Measurements from ENCODE around the gene VAV3.
"Not testable (repeated sequence)": the region's sequence is repeated elsewhere in the genome, so short reads cannot be mapped to it uniquely, and the experiment has no call there.

Gene VAV3

DNA sequence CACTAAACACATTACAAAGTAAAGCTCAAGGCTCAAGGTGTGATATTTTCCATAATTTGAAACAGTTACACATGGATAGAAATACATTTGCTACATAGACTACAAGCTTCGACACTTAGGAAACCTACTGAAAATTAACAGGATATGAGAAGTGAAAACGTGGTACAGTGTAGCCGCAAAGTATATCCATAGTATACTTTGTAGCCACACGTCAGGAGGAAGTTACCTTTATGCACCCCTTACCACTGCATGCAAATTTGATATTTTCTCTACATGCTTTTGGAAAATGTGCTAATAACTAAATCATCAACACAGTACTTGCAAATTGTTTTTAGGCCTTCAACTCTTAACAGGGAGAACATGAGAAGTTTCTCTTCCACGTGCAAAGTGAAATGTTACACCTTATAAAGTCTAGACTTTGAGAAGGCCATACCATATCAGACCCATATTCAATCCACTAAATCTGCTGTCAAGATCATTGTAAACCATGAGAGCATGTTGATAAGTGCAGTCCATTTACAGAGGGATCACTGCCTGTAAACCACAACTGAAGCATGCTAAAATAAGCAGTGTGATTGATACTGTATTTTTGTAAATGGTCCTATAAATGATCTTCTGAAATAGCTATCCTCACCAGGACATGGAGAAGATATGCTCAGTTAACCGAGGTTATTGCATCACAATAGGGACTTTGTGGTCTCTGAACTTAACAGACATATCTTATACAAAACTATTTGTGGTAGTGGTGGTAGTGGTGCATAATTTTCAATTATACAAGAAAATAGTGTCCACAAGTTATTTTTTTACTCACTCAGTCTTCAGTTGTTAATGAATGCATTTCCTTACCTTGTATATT is 64.7 kb downstream of the VAV3 start:
- H3K4me3 ChIP-seq (ENCODE audit: low read length): no peak overlapping the region
- TF ChIP-seq ZNF274 (IDR thresholded peaks at IDR 0.05; ENCODE audit: low read depth, low read length): no peak

GRCh38 chr1:107899655-107900054 is 65.3 kb downstream of the VAV3 start:
- TF ChIP-seq ZNF274 (IDR thresholded peaks at IDR 0.05; ENCODE audit: low read depth, low read length): no peak
- no peak overlapping the region for H3K4me3 ChIP-seq (ENCODE audit: low read length)

DNA sequence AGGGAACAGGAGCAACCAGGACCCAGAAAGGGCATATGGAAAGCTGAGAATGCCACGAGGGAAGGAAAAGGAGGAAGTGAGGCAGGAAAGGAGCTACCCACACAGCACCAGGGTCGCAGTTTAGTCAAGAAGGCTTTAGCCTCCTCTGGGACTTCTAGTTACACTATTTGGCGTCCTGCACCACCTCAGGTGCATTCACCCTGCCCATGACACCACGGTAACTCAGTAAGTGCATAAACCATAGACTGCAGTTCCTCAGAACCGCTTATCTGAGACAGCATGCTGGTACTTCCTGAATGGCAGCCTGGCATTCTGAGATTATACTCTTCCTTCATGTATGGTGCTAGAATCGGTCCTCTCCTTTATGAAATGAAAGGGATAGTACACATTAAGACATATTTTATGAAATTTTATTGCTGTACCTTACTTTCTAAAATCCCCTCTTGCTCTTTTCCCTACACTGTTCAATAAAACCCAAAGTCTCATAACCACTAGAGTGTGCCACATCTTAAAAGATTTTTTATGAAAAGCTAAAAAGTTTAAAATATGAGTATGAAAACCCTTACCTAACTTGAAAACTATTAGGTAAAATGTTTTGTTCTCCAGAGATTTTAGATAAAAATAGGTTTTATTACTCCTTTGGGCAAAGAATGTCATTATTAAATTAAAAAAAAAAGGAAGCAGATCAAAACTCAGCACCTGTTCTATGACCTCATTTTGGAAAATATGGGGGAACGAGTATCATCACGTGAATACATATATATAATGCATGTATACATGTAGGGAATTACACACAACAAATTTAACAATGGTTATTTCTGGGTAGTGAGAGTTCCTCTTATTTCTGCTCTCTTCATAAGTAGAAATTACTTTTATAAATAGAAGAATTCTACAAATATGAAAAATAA is 67.3 kb downstream of the VAV3 start:
- no peak overlapping the region for H3K4me3 ChIP-seq (ENCODE audit: low read length)
- TF ChIP-seq ZNF274 (IDR thresholded peaks at IDR 0.05; ENCODE audit: low read depth, low read length): no peak

DNA sequence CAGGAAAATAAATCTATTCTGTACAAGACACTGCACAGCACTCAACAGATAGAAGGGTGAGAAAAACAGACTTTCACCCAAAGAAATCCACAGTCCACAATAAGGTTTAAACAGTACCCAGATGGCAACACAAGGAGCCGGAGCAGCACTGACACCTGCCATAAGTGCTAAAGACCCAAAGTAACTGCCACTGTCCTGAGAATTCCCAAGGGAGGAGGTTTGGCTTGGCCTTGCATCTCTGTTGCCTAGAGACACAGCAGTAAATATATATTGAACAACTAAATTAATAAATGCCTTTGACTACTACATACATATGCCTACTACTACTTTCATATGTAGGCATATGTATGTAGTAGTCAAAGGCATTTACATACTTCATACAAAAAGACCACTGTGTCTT is 68.0 kb downstream of the VAV3 start:
- TF ChIP-seq ZNF274 (IDR thresholded peaks at IDR 0.05; ENCODE audit: low read depth, low read length): no peak
- H3K4me3 ChIP-seq (ENCODE audit: low read length): no peak overlapping the region

DNA sequence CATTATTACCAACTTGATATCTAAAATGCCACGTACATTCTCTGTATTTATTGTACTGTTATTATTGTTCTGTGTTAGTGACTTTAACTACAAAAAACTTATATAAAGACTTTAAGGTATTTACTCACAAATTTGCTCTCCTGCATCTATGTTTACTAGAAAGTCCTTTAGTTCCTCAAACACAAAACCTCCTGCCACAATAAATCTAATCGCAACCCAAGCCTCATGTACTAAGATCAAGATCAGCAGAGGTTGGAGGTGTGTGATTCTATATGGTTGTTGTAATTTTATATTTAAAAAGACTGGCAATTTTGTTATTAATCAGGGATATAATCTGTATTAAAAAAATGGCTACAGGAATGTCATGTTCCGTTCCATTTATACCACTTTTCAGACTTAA is 68.6 kb downstream of the VAV3 start:
- H3K4me3 ChIP-seq (ENCODE audit: low read length): no peak overlapping the region
- no peak for TF ChIP-seq ZNF274 (IDR thresholded peaks at IDR 0.05; ENCODE audit: low read depth, low read length)

- no peak for TF ChIP-seq ZNF274 (IDR thresholded peaks at IDR 0.05; ENCODE audit: low read depth, low read length)
- no peak overlapping the region for H3K4me3 ChIP-seq (ENCODE audit: low read length)
Observed at GRCh38 chr1:107895403-107896191, 69.4 kb downstream of the VAV3 start.

GRCh38 chr1:107894605-107895004 is 70.4 kb downstream of the VAV3 start:
- H3K4me3 ChIP-seq (ENCODE audit: low read length): no peak overlapping the region
- no peak for TF ChIP-seq ZNF274 (IDR thresholded peaks at IDR 0.05; ENCODE audit: low read depth, low read length)

- H3K4me3 ChIP-seq (ENCODE audit: low read length): not testable (repeated sequence)
Observed at GRCh38 chr1:107893350-107893749, 71.6 kb downstream of the VAV3 start.

DNA sequence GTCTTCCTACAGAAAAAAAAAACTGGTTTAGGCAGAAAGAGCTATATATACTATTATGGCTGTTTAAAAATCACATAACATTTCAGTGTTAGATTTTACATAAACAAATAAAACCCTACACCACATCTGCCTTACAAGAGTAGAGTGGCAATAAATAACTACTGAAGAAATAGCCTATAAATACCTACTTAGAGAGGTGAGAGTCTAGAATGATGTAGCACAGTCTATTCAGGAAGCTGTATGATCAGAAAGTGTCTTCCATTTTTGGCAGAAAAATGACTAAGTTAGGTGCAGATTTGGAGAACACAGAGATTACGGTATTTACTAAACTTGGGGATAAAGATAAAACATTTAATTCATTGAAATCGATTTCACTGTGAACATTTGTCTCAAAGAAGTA is 75.5 kb downstream of the VAV3 start:
- no peak overlapping the region for H3K4me3 ChIP-seq (ENCODE audit: low read length)
- TF ChIP-seq ZNF274 (IDR thresholded peaks at IDR 0.05; ENCODE audit: low read depth, low read length): no peak

DNA sequence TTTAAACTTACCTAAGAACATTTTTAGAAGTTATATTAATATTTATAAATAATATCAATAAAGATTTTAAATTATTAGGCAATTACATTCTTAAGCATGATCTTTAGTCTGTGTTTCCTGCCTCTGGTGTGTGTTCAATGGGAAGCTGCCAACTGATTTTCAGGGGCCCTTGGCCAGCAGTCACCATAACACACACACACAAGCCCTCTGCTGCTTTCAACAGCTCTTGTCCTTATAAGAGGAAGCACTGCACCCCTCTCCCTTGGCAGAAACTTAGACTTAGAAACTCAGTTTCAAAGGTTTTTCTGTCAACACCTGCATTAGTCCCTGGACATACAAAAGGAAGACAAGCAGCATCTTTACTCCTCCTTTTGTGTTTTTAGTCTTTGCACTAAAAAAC is 81.4 kb downstream of the VAV3 start:
- no peak overlapping the region for H3K4me3 ChIP-seq (ENCODE audit: low read length)
- TF ChIP-seq ZNF274 (IDR thresholded peaks at IDR 0.05; ENCODE audit: low read depth, low read length): no peak

DNA sequence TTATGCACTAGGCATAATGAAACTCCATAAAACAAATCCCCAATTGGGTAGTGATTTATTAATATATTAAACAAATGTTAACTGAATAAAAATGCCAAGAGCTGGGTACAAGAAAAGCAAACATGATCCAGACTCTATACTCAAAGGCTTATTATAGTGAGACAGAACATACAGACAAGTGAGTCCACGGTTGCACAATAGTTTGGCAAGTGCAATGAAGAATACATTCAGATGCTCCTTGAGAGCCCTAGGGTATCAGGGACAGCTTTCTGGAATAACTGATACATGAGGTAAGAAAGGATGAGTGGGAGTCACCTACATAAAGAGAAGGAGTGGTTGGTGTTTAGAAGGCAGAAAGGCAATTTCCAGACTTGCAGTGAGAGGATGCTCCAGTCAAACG is 85.1 kb downstream of the VAV3 start:
- TF ChIP-seq ZNF274 (IDR thresholded peaks at IDR 0.05; ENCODE audit: low read depth, low read length): no peak
- no peak overlapping the region for H3K4me3 ChIP-seq (ENCODE audit: low read length)

GRCh38 chr1:107879346-107879745 is 85.6 kb downstream of the VAV3 start:
- no peak for TF ChIP-seq ZNF274 (IDR thresholded peaks at IDR 0.05; ENCODE audit: low read depth, low read length)
- no peak overlapping the region for H3K4me3 ChIP-seq (ENCODE audit: low read length)

GRCh38 chr1:107877745-107878144 is 87.2 kb downstream of the VAV3 start:
- no peak for TF ChIP-seq ZNF274 (IDR thresholded peaks at IDR 0.05; ENCODE audit: low read depth, low read length)
- H3K4me3 ChIP-seq (ENCODE audit: low read length): no peak overlapping the region

DNA sequence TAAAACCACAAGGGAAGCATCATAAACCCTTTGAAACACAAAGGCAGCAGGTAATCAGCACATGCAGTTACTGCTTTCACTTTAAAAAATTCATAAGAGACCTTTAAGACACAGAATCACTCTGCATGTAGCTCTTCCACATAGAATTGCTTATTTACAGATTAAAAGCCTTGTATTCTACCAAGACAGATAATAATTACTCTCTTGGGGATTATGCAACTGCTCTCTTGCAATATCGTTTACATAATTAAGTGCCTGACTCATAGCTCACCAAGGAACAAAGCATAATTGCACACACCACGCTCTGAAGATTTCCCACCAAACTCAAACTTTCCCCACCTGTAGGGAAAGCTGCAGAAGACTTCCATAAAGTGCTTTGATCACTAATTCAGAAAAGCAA is 87.9 kb downstream of the VAV3 start:
- no peak overlapping the region for H3K4me3 ChIP-seq (ENCODE audit: low read length)
- no peak for TF ChIP-seq ZNF274 (IDR thresholded peaks at IDR 0.05; ENCODE audit: low read depth, low read length)
